ENCODE measurements around the gene ABHD17B. TPM values are rescaled to one million over a fixed set of nuclear protein-coding genes. Genes with fewer than 3 reads are reported as not detected.

Gene ABHD17B
- total and polyA plus RNA-seq, 12 donors, result 2.4 to 45.2 (median 15.3) TPM

DNA sequence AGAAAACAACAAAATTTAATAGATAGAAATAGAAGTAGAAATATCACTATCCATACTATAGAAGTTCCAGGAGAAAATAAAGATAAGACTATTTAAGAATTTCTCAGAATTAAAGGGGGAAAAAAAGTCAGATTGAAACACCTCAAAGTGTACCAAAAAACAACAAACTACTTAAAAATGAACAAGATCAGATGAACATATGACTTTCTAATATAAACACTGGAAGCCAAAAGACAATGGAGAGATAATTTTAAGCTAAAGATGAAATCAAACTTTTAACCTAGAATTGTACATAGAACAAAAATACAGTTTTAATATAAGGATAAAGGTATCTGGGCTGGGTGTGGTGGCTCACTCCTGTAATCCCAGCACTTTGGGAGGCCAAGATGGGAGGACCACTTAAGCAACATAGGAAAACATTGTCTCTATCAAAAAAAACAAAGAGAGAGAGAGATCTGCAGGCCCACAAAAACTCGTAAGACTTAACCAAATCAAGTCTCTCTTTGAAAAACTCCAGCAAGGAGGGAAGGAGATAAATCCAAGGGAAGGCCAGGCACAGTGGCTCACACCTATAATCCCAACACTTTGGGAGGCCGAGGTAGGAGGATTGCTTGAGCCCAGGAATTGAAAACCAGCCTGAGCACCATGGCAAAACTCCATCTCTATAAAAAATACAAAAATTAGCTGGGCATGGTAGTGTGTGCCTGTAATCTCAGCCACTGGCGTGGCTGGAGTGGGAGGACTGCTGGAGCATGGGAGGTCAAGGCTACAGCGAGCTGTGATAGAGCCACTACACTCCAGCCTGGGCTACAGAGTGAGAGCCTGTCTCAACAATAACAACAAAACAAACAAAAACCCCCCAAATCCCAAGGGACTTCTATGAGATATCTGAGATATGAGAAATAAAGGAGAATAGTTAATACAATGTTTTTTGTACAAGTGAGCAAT, 32.4 kb downstream of the ABHD17B start:
- intact Hi-C loops (cut with DNase I), result no loop called here
- 92 to 98% (median 93%) methylated on average over 4 of the region's 4 CpGs for WGBS, 4 donors

DNA sequence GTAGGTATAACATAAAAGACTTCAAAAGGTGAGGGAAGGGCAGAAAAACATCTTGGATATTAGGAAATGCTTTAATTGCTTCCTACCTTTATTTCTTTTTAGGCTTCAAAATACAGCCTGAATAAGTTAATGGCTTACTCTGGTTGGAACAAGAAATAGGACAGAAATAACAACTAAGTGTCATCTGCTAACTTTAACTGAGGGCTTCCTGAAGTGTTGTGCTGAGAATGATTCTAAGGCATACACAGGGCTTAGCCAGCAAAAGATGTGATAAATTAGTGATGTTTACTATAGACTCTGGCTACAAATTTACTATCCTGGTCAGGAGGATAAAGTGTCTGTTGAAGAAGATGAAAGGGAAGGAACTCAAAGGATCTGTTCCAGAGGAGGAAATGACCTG, 34.2 kb downstream of the ABHD17B start:
- H3K4me1 ChIP-seq (replicated peaks in 1 of 2), result no peaks in the 10 kb centered on the region
- intact Hi-C loops (cut with DNase I), result no loop called here
- TF ChIP-seq, protein P1, sequence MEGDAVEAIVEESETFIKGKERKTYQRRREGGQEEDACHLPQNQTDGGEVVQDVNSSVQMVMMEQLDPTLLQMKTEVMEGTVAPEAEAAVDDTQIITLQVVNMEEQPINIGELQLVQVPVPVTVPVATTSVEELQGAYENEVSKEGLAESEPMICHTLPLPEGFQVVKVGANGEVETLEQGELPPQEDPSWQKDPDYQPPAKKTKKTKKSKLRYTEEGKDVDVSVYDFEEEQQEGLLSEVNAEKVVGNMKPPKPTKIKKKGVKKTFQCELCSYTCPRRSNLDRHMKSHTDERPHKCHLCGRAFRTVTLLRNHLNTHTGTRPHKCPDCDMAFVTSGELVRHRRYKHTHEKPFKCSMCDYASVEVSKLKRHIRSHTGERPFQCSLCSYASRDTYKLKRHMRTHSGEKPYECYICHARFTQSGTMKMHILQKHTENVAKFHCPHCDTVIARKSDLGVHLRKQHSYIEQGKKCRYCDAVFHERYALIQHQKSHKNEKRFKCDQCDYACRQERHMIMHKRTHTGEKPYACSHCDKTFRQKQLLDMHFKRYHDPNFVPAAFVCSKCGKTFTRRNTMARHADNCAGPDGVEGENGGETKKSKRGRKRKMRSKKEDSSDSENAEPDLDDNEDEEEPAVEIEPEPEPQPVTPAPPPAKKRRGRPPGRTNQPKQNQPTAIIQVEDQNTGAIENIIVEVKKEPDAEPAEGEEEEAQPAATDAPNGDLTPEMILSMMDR (IDR thresholded peaks at IDR 0.05), result no peak
- TF ChIP-seq POLR2A (IDR thresholded peaks at IDR 0.05), result no peak
- no peak for DNase-seq
- H3K36me3 ChIP-seq (replicated peaks in 1 of 2), result no peaks in the 10 kb centered on the region
- no peaks in the 10 kb centered on the region for H3K27me3 ChIP-seq
- no peak overlapping the region for H3K27ac ChIP-seq
- H3K9me3 ChIP-seq (replicated peaks in 1 of 3), result peaks cover 0 to 18% (median 3%) of the 10 kb centered on the region in 3 donors
- H3K4me3 ChIP-seq, result no peak overlapping the region

More for the DNA sequence above, 32.4 kb downstream of the ABHD17B start:
- no peak for DNase-seq
- no peak overlapping the region for H3K27ac ChIP-seq
- H3K9me3 ChIP-seq (replicated peaks in 1 of 3), result peaks cover 0 to 18% (median 3%) of the 10 kb centered on the region in 3 donors
- TF ChIP-seq, protein P1 (IDR thresholded peaks at IDR 0.05), result no peak
- H3K4me3 ChIP-seq, result no peak overlapping the region
- H3K36me3 ChIP-seq (replicated peaks in 1 of 2), result no peaks in the 10 kb centered on the region
- H3K27me3 ChIP-seq, result no peaks in the 10 kb centered on the region
- no peaks in the 10 kb centered on the region for H3K4me1 ChIP-seq (replicated peaks in 1 of 2)

DNA sequence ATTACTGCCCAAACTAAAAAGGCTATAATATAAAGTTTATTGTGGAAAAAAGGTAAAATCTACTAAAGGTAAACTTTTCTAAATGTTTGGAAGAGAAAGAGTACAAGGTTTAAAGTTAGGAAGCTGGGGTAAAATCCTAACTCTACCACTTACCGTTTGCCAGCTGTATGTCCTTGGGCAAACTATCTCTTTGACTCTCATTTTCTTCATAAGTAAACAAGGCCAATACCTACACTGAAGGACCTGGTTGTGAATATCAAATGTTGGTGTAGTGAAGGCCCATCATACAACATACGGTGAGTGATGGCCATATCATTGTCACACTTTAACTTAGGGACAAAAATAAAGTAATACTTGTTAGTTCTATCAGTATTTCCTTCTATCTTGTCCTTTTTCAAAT, 34.9 kb downstream of the ABHD17B start:
- intact Hi-C loops (cut with DNase I), result no loop called here
- 62 to 75% (median 70%) methylated on average over 2 of the region's 2 CpGs for WGBS, 4 donors
- H3K27me3 ChIP-seq, result no peaks in the 10 kb centered on the region
- TF ChIP-seq, protein P1 (IDR thresholded peaks at IDR 0.05), result no peak
- TF ChIP-seq POLR2A (IDR thresholded peaks at IDR 0.05), result no peak
- no peaks in the 10 kb centered on the region for H3K4me1 ChIP-seq (replicated peaks in 1 of 2)
- H3K27ac ChIP-seq, result no peak overlapping the region
- H3K36me3 ChIP-seq (replicated peaks in 1 of 2), result no peaks in the 10 kb centered on the region
- peaks cover 0 to 18% (median 3%) of the 10 kb centered on the region in 3 donors for H3K9me3 ChIP-seq (replicated peaks in 1 of 3)
- no peak overlapping the region for H3K4me3 ChIP-seq
- no peak for DNase-seq

DNA sequence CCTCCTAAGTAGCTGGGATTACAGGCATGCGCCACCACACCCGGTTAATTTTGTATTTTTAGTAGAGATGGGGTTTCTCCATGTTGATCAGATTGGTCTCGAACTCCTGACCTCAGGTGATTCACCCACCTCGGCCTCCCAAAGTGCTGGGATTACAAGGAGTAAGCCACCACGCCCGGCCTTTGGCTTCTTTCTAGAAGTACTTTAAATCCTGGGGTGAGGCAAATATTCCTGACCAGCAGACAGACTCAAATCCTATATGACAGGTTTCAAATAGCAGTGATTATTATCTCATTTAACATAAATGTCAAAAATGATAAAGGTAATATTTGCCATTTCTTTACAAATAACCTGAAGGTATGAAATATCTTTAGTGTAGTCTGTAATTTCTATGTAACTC, 35.6 kb downstream of the ABHD17B start:
- no peaks in the 10 kb centered on the region for H3K27me3 ChIP-seq
- H3K4me1 ChIP-seq (replicated peaks in 1 of 2), result no peaks in the 10 kb centered on the region
- 97 to 99% (median 98%) methylated on average over 6 of the region's 6 CpGs for WGBS, 4 donors
- DNase-seq, result no peak
- no peak overlapping the region for H3K4me3 ChIP-seq
- intact Hi-C loops (cut with DNase I), result no loop called here
- H3K36me3 ChIP-seq (replicated peaks in 1 of 2), result no peaks in the 10 kb centered on the region
- no peak overlapping the region for H3K27ac ChIP-seq
- TF ChIP-seq POLR2A (IDR thresholded peaks at IDR 0.05), result no peak
- TF ChIP-seq, protein P1 (IDR thresholded peaks at IDR 0.05), result no peak
- H3K9me3 ChIP-seq (replicated peaks in 1 of 3), result peaks cover 0 to 18% (median 3%) of the 10 kb centered on the region in 3 donors

Data from adrenal gland (tissue), 12 donors.